AG04450 (cell line): Measurements from ENCODE around the gene STRBP. TPM values are rescaled to one million over a fixed set of nuclear protein-coding genes. Genes with fewer than 3 reads are reported as not detected.
"Not testable (repeated sequence)": the region's sequence is repeated elsewhere in the genome, so short reads cannot be mapped to it uniquely, and the experiment has no call there.

Experiments
- CTCF ChIA-PET: fragments of 300-600, 350-600 bp; formaldehyde crosslinking; extraction: SDS; loops from one replicate; lab custom pipeline; 2022; ENCODE audit warnings: antibody characterized with exemption, inconsistent platforms; lab: Charles Lee
- POLR2A ChIA-PET: fragments of 350-600 bp; formaldehyde crosslinking; extraction: SDS; loops from one replicate; lab custom pipeline; 2021; ENCODE audit warnings: antibody characterized with exemption, inconsistent platforms; lab: Yijun Ruan, JAX
- DNase-seq: peaks from one replicate; pipeline ENCODE4 v3.0.0-alpha.2; 2011; ENCODE audit warnings: low read depth, low spot score
- H3K27ac ChIP-seq: one replicate; pipeline ENCODE4 v1.5.1; 2012; ENCODE audit warnings: low read depth, low read length, control low read depth
- H3K27me3 ChIP-seq: one replicate; pipeline ENCODE4 v1.6.0; 2012; ENCODE audit warnings: low read length; ENCODE audit not compliant: control insufficient read depth, insufficient read depth
- H3K4me3 ChIP-seq: 2 replicates; pipeline ENCODE4 v1.5.1; 2011; ENCODE audit warnings: mild to moderate bottlenecking, low read depth, low read length, control low read depth
- H3K9me3 ChIP-seq: 2 replicates; pipeline ENCODE4 v1.5.1; 2012; ENCODE audit warnings: low read length; ENCODE audit not compliant: control insufficient read depth, insufficient read depth
- CTCF ChIP-seq: IDR thresholded peaks from 2 replicates; pipeline ENCODE4 v1.5.1; 2011; ENCODE audit warnings: low read depth, low read length, control low read depth, inconsistent platforms
- polyA plus RNA-seq: library from polyadenylated mRNA; depleted of rRNA; stranded (reverse); fragments of >200 nt; gene quantifications from 2 replicates; pipeline ENCODE4 v1.2.3, GENCODE V29; 2011

STRBP gene
- polyA plus RNA-seq, 1 experiment: 6.3 TPM

GRCh38 chr9:123251741-123252140 lies 16.6 kb downstream of the STRBP start:
- no peaks in the 10 kb centered on the region for H3K27me3 ChIP-seq
- no peak overlapping the region for H3K27ac ChIP-seq
- no peaks in the 10 kb centered on the region for H3K9me3 ChIP-seq
- CTCF ChIA-PET: interaction anchor here (1.0 to 1.3 kb wide), 2 partner anchors 10 to 26 kb away, joined by 4 read pairs; no protein-coding TSS in a partner anchor
- DNase-seq: no peak
- TF ChIP-seq CTCF: no peak
- POLR2A ChIA-PET: no interaction called here
- H3K4me3 ChIP-seq: no peak overlapping the region

GRCh38 chr9:123251324-123251723 lies 17.1 kb downstream of the STRBP start:
- ChIA-PET CTCF (interaction anchor here (0.6 to 1.3 kb wide), 2 partner anchors 10 to 65 kb away, joined by 4 to 6 read pairs; no protein-coding TSS in a partner anchor), POLR2A (no interaction called here)
- no peak overlapping the region for H3K4me3 ChIP-seq
- H3K9me3 ChIP-seq: no peaks in the 10 kb centered on the region
- DNase-seq: no peak
- no peaks in the 10 kb centered on the region for H3K27me3 ChIP-seq
- no peak for TF ChIP-seq CTCF
- no peak overlapping the region for H3K27ac ChIP-seq

- no peak for DNase-seq
- Histone ChIP-seq H3K27me3 (no peaks in the 10 kb centered on the region), H3K27ac (no peak overlapping the region), H3K4me3 (no peak overlapping the region), H3K9me3 (no peaks in the 10 kb centered on the region)
- no peak for TF ChIP-seq CTCF
- CTCF ChIA-PET: no interaction called here
- POLR2A ChIA-PET: no interaction called here
Measured at GRCh38 chr9:123250504-123250903, 17.9 kb downstream of the STRBP start.

GRCh38 chr9:123249162-123249561 lies 19.2 kb downstream of the STRBP start:
- CTCF ChIA-PET, H3K9me3 ChIP-seq, H3K27me3 ChIP-seq, DNase-seq, H3K4me3 ChIP-seq, H3K27ac ChIP-seq: not testable (repeated sequence)
- POLR2A ChIA-PET: interaction anchor here (1.0 kb wide), 1 partner anchor 48 kb away, joined by 3 read pairs; no protein-coding TSS in a partner anchor

- no peak for TF ChIP-seq CTCF
- no peak for DNase-seq
- Histone ChIP-seq H3K27ac (no peak overlapping the region), H3K4me3 (no peak overlapping the region), H3K9me3 (no peaks in the 10 kb centered on the region), H3K27me3 (no peaks in the 10 kb centered on the region)
- CTCF ChIA-PET: interaction anchor here (0.6 kb wide), 1 partner anchor 75 kb away, joined by 3 read pairs; no protein-coding TSS in a partner anchor
- POLR2A ChIA-PET: interaction anchor here (1.0 kb wide), 1 partner anchor 49 kb away, joined by 3 read pairs; no protein-coding TSS in a partner anchor
Measured at GRCh38 chr9:123248630-123249029, 19.8 kb downstream of the STRBP start.
